Kidney (tissue), 11 donors: ENCODE results near the gene POLR2J. TPM values are rescaled to one million over a fixed set of nuclear protein-coding genes. Genes with fewer than 3 reads are reported as not detected.
"Not testable (repeated sequence)": the region's sequence is repeated elsewhere in the genome, so short reads cannot be mapped to it uniquely, and the experiment has no call there.

Experiments used
- DNase-seq, 5 donors: peaks; one replicate each; pipeline ENCODE4 v3.0.0-alpha.2; 2013 to 2020
- FAIRE-seq: peaks from 2 replicates; lab custom pipeline; 2012; peaks lifted over from hg19 to GRCh38; lab: Jason Lieb, UNC
- H3K27ac ChIP-seq, 2 donors: one replicate each; pipeline ENCODE4 v1.7.0; 2013; ENCODE audit warnings: low read depth in 2 of 2, low read length in 2 of 2, inconsistent platforms in 1 of 2
- H3K27me3 ChIP-seq: one replicate; pipeline ENCODE4 v1.7.1; 2013; ENCODE audit warnings: low read length, inconsistent platforms; ENCODE audit not compliant: control insufficient read depth, insufficient read depth
- H3K36me3 ChIP-seq, 3 donors: one replicate each; pipeline versions ENCODE4 v1.7.0 to v1.7.1; 2013; ENCODE audit warnings: low read length in 3 of 3, control low read depth in 1 of 3, inconsistent platforms in 1 of 3; ENCODE audit not compliant: insufficient read depth in 3 of 3, control insufficient read depth in 2 of 3
- H3K4me1 ChIP-seq, 3 donors: one replicate each; pipeline versions ENCODE4 v1.7.0 to v1.7.1; 2013; ENCODE audit warnings: low read length in 3 of 3, inconsistent platforms in 1 of 3, low read depth in 1 of 3; ENCODE audit not compliant: control insufficient read depth in 2 of 3, insufficient read depth in 2 of 3
- H3K4me3 ChIP-seq, 3 donors: one replicate each; pipeline versions ENCODE4 v1.7.0 to v1.8.1; 2013; ENCODE audit warnings: low read length in 3 of 3, control low read depth in 1 of 3, inconsistent platforms in 1 of 3
- H3K9ac ChIP-seq, 3 donors: one replicate each; pipeline versions ENCODE4 v1.7.0 to v1.7.1; 2013; ENCODE audit warnings: low read length in 3 of 3, control low read depth in 1 of 3, inconsistent platforms in 1 of 3
- H3K9me3 ChIP-seq, 3 donors: one replicate each; pipeline versions ENCODE4 v1.7.0 to v1.7.1; 2013; ENCODE audit warnings: low read length in 3 of 3, control low read depth in 1 of 3, inconsistent platforms in 1 of 3; ENCODE audit not compliant: control insufficient read depth in 2 of 3, insufficient read depth in 1 of 3
- intact Hi-C: fragments of 100-400 bp; cut with DNase I; formaldehyde crosslinking; loops from one replicate; pipeline ENCODE4 v1.11.1; 2022
- polyA plus RNA-seq: library from polyadenylated mRNA; stranded (reverse); fragments of 350-450 nt; fragmentation: Illumina TruSeq; extraction: RNeasy Lipid Tissue Mini Kit (QIAGEN cat#74804); gene quantifications from one replicate; pipeline ENCODE4 v1.2.3, GENCODE V29; 2014; ENCODE audit warnings: low read depth, low replicate concordance; ENCODE audit not compliant: insufficient read depth
- total RNA-seq: library from RNA; stranded (reverse); fragmentation: NEBNext Ultra II Directional; extraction: Animal tissue kit (Norgen Biotek cat#: 25700); gene quantifications from one replicate; pipeline ENCODE4 v1.2.1, GENCODE V29; 2021
- donor health status: control.
- donor health status: control.
- donor health status: DM: yes; HTN: yes; CAD: no.
- donor health status: Normal renal cell carcinoma (clear cell type).

POLR2J gene
- total and polyA plus RNA-seq, 2 donors from 2014 or later: 42.0 to 117 TPM

GRCh38 chr7:102493220-102493935 lies 14.7 kb upstream of the POLR2J start:
- H3K9me3 ChIP-seq, H3K36me3 ChIP-seq, H3K27me3 ChIP-seq, H3K4me3 ChIP-seq, H3K9ac ChIP-seq, H3K4me1 ChIP-seq, intact Hi-C loops, FAIRE-seq, H3K27ac ChIP-seq: not testable (repeated sequence)
- peak in 1 of 5 donors; percentile 54 for DNase-seq

GRCh38 chr7:102490529-102491075 lies 11.9 kb upstream of the POLR2J start:
- DNase-seq: peak in 1 of 5 donors; percentile 83
- H3K9me3 ChIP-seq, intact Hi-C loops, H3K4me3 ChIP-seq, H3K27ac ChIP-seq, H3K36me3 ChIP-seq, H3K27me3 ChIP-seq, FAIRE-seq, H3K4me1 ChIP-seq, H3K9ac ChIP-seq: not testable (repeated sequence)

GRCh38 chr7:102484317-102484716 lies 5.6 kb upstream of the POLR2J start:
- intact Hi-C loops, H3K36me3 ChIP-seq, H3K9ac ChIP-seq, H3K4me3 ChIP-seq, DNase-seq, H3K9me3 ChIP-seq, H3K4me1 ChIP-seq, H3K27me3 ChIP-seq, FAIRE-seq, H3K27ac ChIP-seq: not testable (repeated sequence)

- H3K4me1 ChIP-seq, H3K9me3 ChIP-seq, H3K36me3 ChIP-seq, H3K9ac ChIP-seq, DNase-seq, H3K27me3 ChIP-seq, FAIRE-seq, H3K27ac ChIP-seq, H3K4me3 ChIP-seq, intact Hi-C loops: not testable (repeated sequence)
Observed at GRCh38 chr7:102481962-102482361, 3.2 kb upstream of the POLR2J start.

- H3K9ac ChIP-seq, H3K9me3 ChIP-seq, H3K4me1 ChIP-seq, H3K36me3 ChIP-seq, H3K4me3 ChIP-seq, intact Hi-C loops, FAIRE-seq, H3K27ac ChIP-seq, H3K27me3 ChIP-seq: not testable (repeated sequence)
- DNase-seq: peak in 1 of 5 donors; percentile 50
Observed at GRCh38 chr7:102479982-102480637, 1.4 kb upstream of the POLR2J start.

GRCh38 chr7:102479209-102479584 lies 475 bp upstream of the POLR2J start:
- H3K9me3 ChIP-seq, H3K27ac ChIP-seq, H3K4me1 ChIP-seq, DNase-seq, FAIRE-seq, intact Hi-C loops, H3K36me3 ChIP-seq, H3K4me3 ChIP-seq, H3K27me3 ChIP-seq, H3K9ac ChIP-seq: not testable (repeated sequence)

- peak in 1 of 5 donors; percentile 32 for DNase-seq
- H3K4me1 ChIP-seq, intact Hi-C loops, H3K9me3 ChIP-seq, H3K4me3 ChIP-seq, H3K27ac ChIP-seq, H3K27me3 ChIP-seq, H3K9ac ChIP-seq, H3K36me3 ChIP-seq, FAIRE-seq: not testable (repeated sequence)
Observed at GRCh38 chr7:102474736-102475435, 3.8 kb downstream of the POLR2J start.

GRCh38 chr7:102474116-102474515 lies 4.6 kb downstream of the POLR2J start:
- intact Hi-C loops, H3K27me3 ChIP-seq, H3K4me3 ChIP-seq, FAIRE-seq, H3K36me3 ChIP-seq, H3K9ac ChIP-seq, H3K9me3 ChIP-seq, H3K27ac ChIP-seq, H3K4me1 ChIP-seq: not testable (repeated sequence)
- peak in 1 of 5 donors; percentile 37 for DNase-seq
